Measurements from ENCODE around the gene SULT1A2.

DNA sequence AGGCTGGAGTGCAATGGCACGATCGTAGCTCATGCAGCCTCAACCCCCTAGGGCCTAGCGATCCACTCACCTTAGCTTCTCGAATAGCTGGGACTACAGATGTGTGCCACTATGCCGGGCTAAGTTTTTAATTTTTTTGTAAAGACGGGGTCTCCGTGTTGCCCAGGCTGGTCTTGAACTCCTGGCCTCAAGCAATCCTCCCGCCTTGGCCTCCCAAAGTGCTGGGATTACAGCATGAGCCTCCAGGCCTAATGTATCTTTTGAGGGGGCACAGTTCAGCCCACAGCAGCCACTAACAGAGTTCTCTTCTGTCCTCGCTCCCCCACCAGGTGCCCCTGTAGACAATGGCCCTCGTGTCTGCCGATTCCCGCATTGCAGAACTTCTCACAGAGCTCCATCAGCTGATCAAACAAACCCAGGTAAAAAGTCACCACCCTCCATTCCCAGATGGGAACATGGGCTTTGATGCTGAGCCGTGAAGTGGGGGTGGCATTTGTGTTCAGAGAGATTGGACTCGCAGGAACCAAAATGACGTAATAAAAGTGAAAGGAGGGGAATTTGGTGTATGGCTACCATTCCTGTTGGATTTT lies 16.0 kb downstream of the SULT1A2 start:
- TF ChIP-seq, protein P1, sequence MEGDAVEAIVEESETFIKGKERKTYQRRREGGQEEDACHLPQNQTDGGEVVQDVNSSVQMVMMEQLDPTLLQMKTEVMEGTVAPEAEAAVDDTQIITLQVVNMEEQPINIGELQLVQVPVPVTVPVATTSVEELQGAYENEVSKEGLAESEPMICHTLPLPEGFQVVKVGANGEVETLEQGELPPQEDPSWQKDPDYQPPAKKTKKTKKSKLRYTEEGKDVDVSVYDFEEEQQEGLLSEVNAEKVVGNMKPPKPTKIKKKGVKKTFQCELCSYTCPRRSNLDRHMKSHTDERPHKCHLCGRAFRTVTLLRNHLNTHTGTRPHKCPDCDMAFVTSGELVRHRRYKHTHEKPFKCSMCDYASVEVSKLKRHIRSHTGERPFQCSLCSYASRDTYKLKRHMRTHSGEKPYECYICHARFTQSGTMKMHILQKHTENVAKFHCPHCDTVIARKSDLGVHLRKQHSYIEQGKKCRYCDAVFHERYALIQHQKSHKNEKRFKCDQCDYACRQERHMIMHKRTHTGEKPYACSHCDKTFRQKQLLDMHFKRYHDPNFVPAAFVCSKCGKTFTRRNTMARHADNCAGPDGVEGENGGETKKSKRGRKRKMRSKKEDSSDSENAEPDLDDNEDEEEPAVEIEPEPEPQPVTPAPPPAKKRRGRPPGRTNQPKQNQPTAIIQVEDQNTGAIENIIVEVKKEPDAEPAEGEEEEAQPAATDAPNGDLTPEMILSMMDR (IDR thresholded peaks at IDR 0.05; ENCODE audit: low read depth, low read length, poor library complexity, severe bottlenecking), result no peak
- no peak for TF ChIP-seq EZH2phosphoT487 (IDR thresholded peaks at IDR 0.05; ENCODE audit: borderline replicate concordance, low read length)
